Right lobe of liver (tissue), 6 donors: ENCODE results near the gene DSP. TPM values are rescaled to one million over a fixed set of nuclear protein-coding genes. Genes with fewer than 3 reads are reported as not detected.

ENCODE experiments used
- ATAC-seq, 4 donors: fragments of 200-7000 bp; cut with Tn5 transposase; one replicate each; pipeline ENCODE4 v1.9.1; 2020; ENCODE audit warnings: mild to moderate bottlenecking in 4 of 4, moderate library complexity in 4 of 4
- DNase-seq, 3 donors: peaks; one replicate each; pipeline ENCODE4 v3.0.0-alpha.2; 2020
- H3K27ac ChIP-seq, 3 donors: fragments of 200-600 bp; one replicate each; pipeline ENCODE4 v1.8.0; 2022
- H3K27me3 ChIP-seq, 2 donors: fragments of 200-600 bp; one replicate each; pipeline ENCODE4 v1.8.0; 2022
- H3K36me3 ChIP-seq, 4 donors: fragments of 200-600 bp; sonication (generic) in 1 of 4; one replicate each; pipeline versions ENCODE4 v1.5.1 to v1.8.0; 2017 to 2022; ENCODE audit warnings: control low read depth in 1 of 4
- H3K4me1 ChIP-seq, 4 donors: fragments of 200-600 bp; sonication (generic) in 1 of 4; one replicate each; pipeline versions ENCODE4 v1.5.1 to v1.8.0; 2017 to 2022; ENCODE audit warnings: control low read depth in 1 of 4
- H3K4me3 ChIP-seq, 3 donors: fragments of 200-600 bp; one replicate each; pipeline ENCODE4 v1.8.0; 2022
- H3K9me3 ChIP-seq, 4 donors: fragments of 200-600 bp; sonication (generic) in 1 of 4; one replicate each; pipeline versions ENCODE4 v1.5.1 to v1.8.0; 2017 to 2022; ENCODE audit warnings: control low read depth in 1 of 4
- POLR2A ChIP-seq: fragments of 450-650 bp; IDR thresholded peaks from one replicate; pipeline ENCODE4 v1.6.1; 2017; ENCODE audit warnings: antibody characterized with exemption, mild to moderate bottlenecking
- WGBS: methylation state at CpG from one replicate; pipeline ENCODE4 v1.1.6; 2018; ENCODE audit warnings: low coverage, low lambda C conversion rate; ENCODE audit not compliant: insufficient coverage; ENCODE audit errors: missing lambda C conversion rate; 5-methylcytosine and 5-hydroxymethylcytosine counted together
- intact Hi-C, 2 donors: fragments of 100-400 bp; cut with DNase I; formaldehyde crosslinking; loops; one replicate each; pipeline versions ENCODE4 v1.11.2 to v1.14.1; 2022
- total RNA-seq, 6 experiments: library from RNA; depleted of rRNA in 2 of 6; stranded (reverse); fragments of >200 nt in 2 of 6; fragmentation: NEBNext Ultra II Directional in 3 of 6; extraction: Animal tissue kit (Norgen Biotek cat#: 25700) in 3 of 6; gene quantifications; one replicate each; pipeline versions ENCODE4 v1.1.0 to v1.2.4, GENCODE V29; 2016 to 2023
- TF ChIP-seq, protein P1 (sequence below), 4 donors: fragments of 200-600 bp in 3 of 4; fragments of 450-650 bp in 1 of 4; IDR thresholded peaks; one replicate each; pipeline versions ENCODE4 v1.5.1 to v1.8.0; 2016 to 2022; ENCODE audit warnings: antibody characterized with exemption in 4 of 4, mild to moderate bottlenecking in 2 of 4
- donor health status: DM: no; HTN: yes; CAD: no.
- donor health status: DM: no; HTN: no; CAD: no.
- donor health status: DM: no; HTN: no; CAD: no.
- donor health status: DM: no; HTN: yes; CAD: no.
- donor health status: DM: no; HTN: yes; CAD: no.

The DSP gene
- total RNA-seq, 6 experiments from 2014 or later = 64.6 to 94.2 (median 82.1) TPM

DNA sequence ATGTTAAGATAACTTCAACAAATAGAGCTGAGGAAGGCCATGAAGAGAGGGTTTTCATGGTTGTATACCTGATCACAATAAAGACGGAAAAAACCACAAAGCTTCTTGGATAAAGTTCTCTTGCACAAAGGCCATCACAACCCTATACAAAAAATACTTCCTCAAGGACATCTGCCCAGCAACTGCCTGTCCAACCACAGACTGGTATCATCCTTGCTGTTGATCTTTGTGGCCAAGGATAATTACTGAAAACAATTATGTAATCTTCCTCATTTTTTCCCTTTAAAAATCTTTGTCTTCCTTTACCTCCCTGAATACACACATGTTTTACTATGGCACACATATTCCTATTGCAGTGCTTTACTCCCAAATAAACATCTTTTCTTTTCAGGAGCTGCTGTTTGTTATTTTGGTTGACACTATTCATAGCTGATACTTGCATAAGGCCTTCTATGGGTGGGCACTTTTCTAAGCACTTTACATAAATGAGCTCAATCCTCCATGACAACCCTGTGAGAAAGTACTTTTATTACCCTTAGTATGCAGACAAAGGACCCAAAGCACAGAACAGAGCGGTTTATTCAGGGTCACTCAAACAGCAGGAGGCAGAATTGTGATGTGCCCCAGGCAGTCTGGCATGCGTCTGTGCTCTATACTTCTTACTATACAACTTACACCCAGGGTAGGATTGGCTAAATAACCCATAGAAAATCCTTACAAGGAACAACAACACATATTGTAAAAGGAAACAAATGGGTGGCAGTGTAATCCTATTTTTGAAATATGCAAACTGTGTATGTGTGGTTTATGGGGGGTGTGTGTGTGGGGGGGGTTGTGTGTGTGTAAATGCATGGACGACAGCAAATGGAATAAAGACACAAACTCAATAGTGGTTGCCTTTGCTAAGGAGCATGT, 83.6 kb downstream of the DSP start:
- TF ChIP-seq, protein P1, sequence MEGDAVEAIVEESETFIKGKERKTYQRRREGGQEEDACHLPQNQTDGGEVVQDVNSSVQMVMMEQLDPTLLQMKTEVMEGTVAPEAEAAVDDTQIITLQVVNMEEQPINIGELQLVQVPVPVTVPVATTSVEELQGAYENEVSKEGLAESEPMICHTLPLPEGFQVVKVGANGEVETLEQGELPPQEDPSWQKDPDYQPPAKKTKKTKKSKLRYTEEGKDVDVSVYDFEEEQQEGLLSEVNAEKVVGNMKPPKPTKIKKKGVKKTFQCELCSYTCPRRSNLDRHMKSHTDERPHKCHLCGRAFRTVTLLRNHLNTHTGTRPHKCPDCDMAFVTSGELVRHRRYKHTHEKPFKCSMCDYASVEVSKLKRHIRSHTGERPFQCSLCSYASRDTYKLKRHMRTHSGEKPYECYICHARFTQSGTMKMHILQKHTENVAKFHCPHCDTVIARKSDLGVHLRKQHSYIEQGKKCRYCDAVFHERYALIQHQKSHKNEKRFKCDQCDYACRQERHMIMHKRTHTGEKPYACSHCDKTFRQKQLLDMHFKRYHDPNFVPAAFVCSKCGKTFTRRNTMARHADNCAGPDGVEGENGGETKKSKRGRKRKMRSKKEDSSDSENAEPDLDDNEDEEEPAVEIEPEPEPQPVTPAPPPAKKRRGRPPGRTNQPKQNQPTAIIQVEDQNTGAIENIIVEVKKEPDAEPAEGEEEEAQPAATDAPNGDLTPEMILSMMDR (IDR thresholded peaks at IDR 0.05) = no peak
- no peak for TF ChIP-seq POLR2A
- Histone ChIP-seq H3K27me3 (no peaks in the 10 kb centered on the region), H3K27ac (no peak overlapping the region), H3K4me3 (no peak overlapping the region), H3K36me3 (no peaks in the 10 kb centered on the region), H3K4me1 (no peaks in the 10 kb centered on the region), H3K9me3 (no peaks in the 10 kb centered on the region)
- intact Hi-C loops = no loop called here
- DNase-seq (no peak), ATAC-seq (no peak)
- WGBS = 64% methylated on average over 4 of the region's 4 CpGs

DNA sequence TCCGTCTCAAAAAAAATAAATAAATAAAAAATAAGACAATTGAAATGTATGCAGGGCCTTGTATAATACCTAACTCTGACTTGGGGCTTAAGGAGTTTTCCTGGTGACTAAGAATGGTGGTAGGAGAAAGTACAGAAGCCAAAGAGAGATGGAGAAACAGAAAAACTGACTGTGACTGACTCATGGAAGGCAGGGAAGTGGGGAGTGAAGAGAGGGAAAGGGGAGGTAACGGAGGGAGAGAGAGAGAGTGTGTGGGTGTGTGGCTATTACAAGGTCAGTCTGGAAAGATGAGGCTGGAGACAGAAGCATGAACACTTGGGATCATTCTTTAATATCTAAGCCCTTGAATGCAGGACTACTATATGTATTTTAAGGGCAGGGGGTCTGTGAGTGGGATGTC, 87.0 kb downstream of the DSP start:
- Histone ChIP-seq H3K9me3 (no peaks in the 10 kb centered on the region), H3K27me3 (no peaks in the 10 kb centered on the region), H3K4me3 (no peak overlapping the region), H3K36me3 (no peaks in the 10 kb centered on the region), H3K4me1 (no peaks in the 10 kb centered on the region), H3K27ac (no peak overlapping the region)
- intact Hi-C loops = no loop called here
- DNase-seq = no peak
- WGBS = 70% methylated on average over 2 of the region's 2 CpGs
- TF ChIP-seq POLR2A = no peak
- no peak for ATAC-seq

DNA sequence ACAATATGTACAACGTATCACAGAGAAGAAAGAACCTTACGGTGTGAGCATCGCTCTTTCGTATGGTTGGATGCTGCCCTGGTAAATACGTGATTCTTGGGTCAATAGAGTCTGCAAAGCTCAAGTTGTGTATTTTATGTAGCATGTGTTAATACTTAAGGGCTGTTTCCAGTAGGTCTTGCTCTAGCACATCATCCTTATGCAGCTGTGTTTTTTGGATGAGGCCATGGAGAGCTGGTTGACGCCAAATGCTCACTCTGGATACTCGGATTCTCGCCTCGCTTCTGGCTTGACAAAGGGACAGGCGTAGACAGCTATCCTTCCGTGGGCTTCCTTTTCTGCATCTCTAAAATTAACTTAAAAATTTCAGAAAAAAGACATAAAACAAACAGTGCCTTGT, 87.4 kb downstream of the DSP start:
- Histone ChIP-seq H3K9me3 (no peaks in the 10 kb centered on the region), H3K4me3 (no peak overlapping the region), H3K27me3 (no peaks in the 10 kb centered on the region), H3K36me3 (no peaks in the 10 kb centered on the region), H3K27ac (no peak overlapping the region), H3K4me1 (no peaks in the 10 kb centered on the region)
- intact Hi-C loops = no loop called here
- WGBS = 87% methylated on average over 11 of the region's 11 CpGs
- TF ChIP-seq POLR2A = no peak
- TF ChIP-seq, protein P1 (IDR thresholded peaks at IDR 0.05) = no peak
- no peak for DNase-seq
- no peak for ATAC-seq

DNA sequence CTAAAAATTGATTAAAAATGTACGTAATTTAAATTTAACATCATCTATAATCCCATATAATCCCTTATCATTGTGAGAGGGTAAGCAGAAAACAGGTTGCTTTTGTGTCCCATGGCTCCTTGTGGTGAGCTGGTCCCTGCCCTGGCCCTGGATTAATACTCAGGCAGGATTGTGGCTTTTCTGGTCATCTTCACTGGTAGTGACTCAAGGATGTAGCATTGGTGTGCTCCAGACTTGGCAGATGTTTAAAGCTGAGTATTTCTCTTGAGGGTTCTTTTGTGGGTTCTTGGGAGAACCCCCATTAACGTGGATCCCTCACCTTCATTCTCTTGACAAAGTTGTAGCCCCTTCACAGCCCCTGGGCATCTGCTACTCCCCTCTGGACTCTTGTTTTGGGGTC, 87.8 kb downstream of the DSP start:
- Histone ChIP-seq H3K9me3 (no peaks in the 10 kb centered on the region), H3K27ac (no peak overlapping the region), H3K4me3 (no peak overlapping the region), H3K4me1 (no peaks in the 10 kb centered on the region), H3K36me3 (no peaks in the 10 kb centered on the region), H3K27me3 (no peaks in the 10 kb centered on the region)
- TF ChIP-seq POLR2A = no peak
- TF ChIP-seq, protein P1 (IDR thresholded peaks at IDR 0.05) = no peak
- DNase-seq (no peak), ATAC-seq (no peak)
- 41% methylated on average over 2 of the region's 2 CpGs for WGBS
- intact Hi-C loops = no loop called here

DNA sequence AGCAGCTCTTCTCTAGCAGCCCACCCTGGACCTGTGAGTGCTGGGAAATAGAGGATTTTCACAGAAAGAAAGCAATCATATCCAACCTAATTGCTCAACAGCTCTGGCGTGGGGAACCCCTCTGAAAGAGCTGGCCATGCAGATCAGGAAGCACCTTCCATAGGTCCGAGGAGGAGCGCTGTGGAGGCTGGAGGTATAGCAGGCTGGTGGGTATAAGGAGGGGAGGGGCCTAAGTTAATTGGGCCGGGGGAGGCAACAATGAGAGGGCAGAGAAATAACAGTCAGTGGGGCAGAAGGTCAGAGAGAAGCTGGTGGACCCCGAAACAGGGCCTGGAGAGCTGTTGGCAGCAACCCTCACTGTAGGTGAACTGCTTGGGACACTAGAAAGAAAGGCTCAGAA, 89.3 kb downstream of the DSP start:
- Histone ChIP-seq H3K27me3 (no peaks in the 10 kb centered on the region), H3K27ac (no peak overlapping the region), H3K9me3 (no peaks in the 10 kb centered on the region), H3K4me1 (no peaks in the 10 kb centered on the region), H3K36me3 (no peaks in the 10 kb centered on the region), H3K4me3 (no peak overlapping the region)
- DNase-seq = no peak
- intact Hi-C loops = no loop called here
- WGBS = 53% methylated on average over 3 of the region's 5 CpGs
- TF ChIP-seq, protein P1 (IDR thresholded peaks at IDR 0.05) = no peak
- no peak for TF ChIP-seq POLR2A
- ATAC-seq = no peak
